Lower leg skin (tissue), 3 donors: ENCODE measurements around the gene IRF9.

Experiments
- CTCF ChIP-seq, 3 donors: fragments of 450-650 bp; IDR thresholded peaks; one replicate each; pipeline ENCODE4 v1.5.1; 2016; ENCODE audit warnings: antibody characterized with exemption in 3 of 3, mild to moderate bottlenecking in 3 of 3, moderate library complexity in 2 of 3
- POLR2A ChIP-seq, 2 donors: fragments of 450-650 bp; IDR thresholded peaks; one replicate each; pipeline ENCODE4 v1.6.1; 2016 to 2017; ENCODE audit warnings: antibody characterized with exemption in 2 of 2, mild to moderate bottlenecking in 1 of 2, moderate library complexity in 1 of 2

- no peak for TF ChIP-seq CTCF (IDR thresholded peaks at IDR 0.05)
- no peak for TF ChIP-seq POLR2A (IDR thresholded peaks at IDR 0.05)
These were observed 17.6 kb upstream of the IRF9 start for GRCh38 chr14:24143511-24143910.
